Large intestine (tissue), 3 donors: ENCODE measurements around the gene TAOK3. TPM values are rescaled to one million over a fixed set of nuclear protein-coding genes. Genes with fewer than 3 reads are reported as not detected.

ENCODE experiments used
- DNase-seq, 2 donors: peaks; one replicate each; pipeline versions ENCODE4 v3.0.0 to v3.0.0-alpha.2; 2013
- H3K27ac ChIP-seq: one replicate; pipeline ENCODE4 v1.5.1; 2013; ENCODE audit warnings: low read length
- H3K27me3 ChIP-seq: 2 replicates; pipeline ENCODE4 v1.6.1; 2013; ENCODE audit warnings: low read length; ENCODE audit not compliant: control insufficient read depth, insufficient read depth
- H3K36me3 ChIP-seq: 2 replicates; pipeline ENCODE4 v1.6.1; 2013; ENCODE audit warnings: low read length; ENCODE audit not compliant: control insufficient read depth, insufficient read depth
- H3K4me1 ChIP-seq: one replicate; pipeline ENCODE4 v1.6.1; 2013; ENCODE audit warnings: low read length; ENCODE audit not compliant: control insufficient read depth, insufficient read depth
- H3K4me3 ChIP-seq: one replicate; pipeline ENCODE4 v1.5.1; 2013; ENCODE audit warnings: low read length
- H3K9me3 ChIP-seq: one replicate; pipeline ENCODE4 v1.6.1; 2013; ENCODE audit warnings: mild to moderate bottlenecking, low read depth, low read length, moderate library complexity; ENCODE audit not compliant: control insufficient read depth
- WGBS: methylation state at CpG from one replicate; pipeline ENCODE4 v1.1.5; 2013; ENCODE audit warnings: low lambda C conversion rate; ENCODE audit not compliant: insufficient coverage; 5-methylcytosine and 5-hydroxymethylcytosine counted together
- polyA plus RNA-seq: library from polyadenylated mRNA; unstranded; fragments of 120-200 nt; gene quantifications from one replicate; pipeline ENCODE4 v1.2.1, GENCODE V29; 2013

Gene TAOK3
- polyA plus RNA-seq, 1 donor, result 44.7 TPM

- peak overlapping the region; percentile 76 for H3K27ac ChIP-seq
- H3K4me3 ChIP-seq, result peak overlapping the region; percentile 72
- H3K4me1 ChIP-seq, result peaks cover 15% of the 10 kb centered on the region
- H3K27me3 ChIP-seq, result no peaks in the 10 kb centered on the region
- H3K9me3 ChIP-seq, result peaks cover 2% of the 10 kb centered on the region
- WGBS, result no CpG with 5 or more reads among the region's 32 CpGs
- no peaks in the 10 kb centered on the region for H3K36me3 ChIP-seq
- peak in 1 of 2 donors; percentile 64 for DNase-seq
Observed at GRCh38 chr12:118103201-118103600, 269.5 kb downstream of the TAOK3 start.

- 40% methylated on average over 1 of the region's 5 CpGs for WGBS
- Histone ChIP-seq H3K36me3 (no peaks in the 10 kb centered on the region), H3K27ac (no peak overlapping the region), H3K4me3 (peak overlapping the region; percentile 72), H3K27me3 (no peaks in the 10 kb centered on the region), H3K4me1 (peaks cover 18% of the 10 kb centered on the region), H3K9me3 (peaks cover 5% of the 10 kb centered on the region)
- no peak for DNase-seq
Observed at GRCh38 chr12:118102609-118103008, 270.1 kb downstream of the TAOK3 start.

- peaks cover 18% of the 10 kb centered on the region for H3K4me1 ChIP-seq
- no peak overlapping the region for H3K27ac ChIP-seq
- no peaks in the 10 kb centered on the region for H3K36me3 ChIP-seq
- H3K4me3 ChIP-seq, result no peak overlapping the region
- no peaks in the 10 kb centered on the region for H3K27me3 ChIP-seq
- DNase-seq, result peak in 1 of 2 donors; percentile 22
- no CpG with 5 or more reads among the region's 6 CpGs for whole genome bisulfite sequencing
- peaks cover 5% of the 10 kb centered on the region for H3K9me3 ChIP-seq
Observed at GRCh38 chr12:118102070-118102469, 270.6 kb downstream of the TAOK3 start.

- Histone ChIP-seq H3K4me1 (peaks cover 18% of the 10 kb centered on the region), H3K36me3 (no peaks in the 10 kb centered on the region), H3K27me3 (no peaks in the 10 kb centered on the region), H3K27ac (no peak overlapping the region), H3K4me3 (no peak overlapping the region), H3K9me3 (peaks cover 5% of the 10 kb centered on the region)
- no CpG with 5 or more reads among the region's 3 CpGs for WGBS
- no peak for DNase-seq
Observed at GRCh38 chr12:118101051-118101450, 271.7 kb downstream of the TAOK3 start.

Other genes with a start within 250 kb of the TAOK3 start
- 252 TPM for gene PEBP1, start 236.8 kb downstream of the TAOK3 start, polyA plus RNA-seq
- 31.8 TPM for gene SUDS3, start 3.6 kb upstream of the TAOK3 start, polyA plus RNA-seq